ENCODE measurements around the gene SPPL2B.
"Not testable (repeated sequence)": the region's sequence is repeated elsewhere in the genome, so short reads cannot be mapped to it uniquely, and the experiment has no call there.

GRCh38 chr19:2349818-2350217 is 21.3 kb downstream of the SPPL2B start:
- TF ChIP-seq POLR2AphosphoS5, CTCF (IDR thresholded peaks at IDR 0.05): not testable (repeated sequence)
